CD4-positive, alpha-beta T cell treated with Interferon gamma for 1 hour (primary cell): ENCODE results near the gene ZNF776.
"Not testable (repeated sequence)": the region's sequence is repeated elsewhere in the genome, so short reads cannot be mapped to it uniquely, and the experiment has no call there.

Experiments used
- DNase-seq: peaks from one replicate; pipeline ENCODE4 v3.0.0-alpha.2; 2020

ZNF776 gene

DNA sequence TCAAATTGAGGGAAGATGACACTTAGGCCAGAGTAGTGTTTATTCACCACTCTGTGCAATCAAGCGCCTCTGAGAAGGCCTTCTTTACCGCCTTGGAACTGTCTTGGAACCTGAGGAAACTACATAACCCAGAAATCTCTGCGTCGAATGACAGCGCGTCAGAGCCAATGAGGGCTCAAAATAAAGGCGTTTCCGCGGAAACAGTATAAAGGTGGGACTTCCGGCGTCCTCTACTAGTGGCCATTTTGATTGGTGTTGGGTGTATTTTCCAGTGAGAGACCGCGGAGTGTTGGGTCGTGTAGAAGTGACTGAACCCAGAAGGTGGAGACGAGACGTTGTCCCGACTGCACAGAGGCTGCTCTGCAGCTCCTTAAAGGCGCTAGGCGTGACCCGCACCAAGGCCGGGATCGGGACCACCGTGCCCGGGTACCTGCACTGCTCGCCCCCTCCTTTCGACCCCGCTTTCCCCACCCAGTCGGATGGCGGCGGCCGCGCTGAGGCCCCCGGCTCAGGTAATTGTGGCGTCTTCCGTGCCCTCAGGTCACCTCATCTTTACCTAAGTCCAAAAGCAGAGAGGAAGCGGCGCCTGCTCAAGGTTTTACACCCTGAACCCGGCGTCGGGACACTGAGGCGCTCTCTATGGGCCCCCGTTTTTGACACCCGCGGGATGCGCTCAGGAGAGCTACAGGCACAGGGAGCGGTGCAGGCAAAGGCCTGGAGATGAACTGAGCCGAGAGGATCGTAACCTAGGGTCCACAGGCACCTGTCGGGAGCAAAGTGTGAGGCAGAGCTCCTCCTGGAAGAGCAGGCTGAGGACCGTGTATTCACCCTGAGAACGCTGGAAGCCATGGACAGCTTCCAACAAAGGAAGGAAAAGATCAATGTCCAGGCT lies at the start of gene ZNF776:
TSS of gene ZNF776 (plus strand) at position 236 of the 892 bp plus-strand sequence. CDS start at position 480, 244 bp downstream.
- DNase-seq = peak; percentile 85

DNA sequence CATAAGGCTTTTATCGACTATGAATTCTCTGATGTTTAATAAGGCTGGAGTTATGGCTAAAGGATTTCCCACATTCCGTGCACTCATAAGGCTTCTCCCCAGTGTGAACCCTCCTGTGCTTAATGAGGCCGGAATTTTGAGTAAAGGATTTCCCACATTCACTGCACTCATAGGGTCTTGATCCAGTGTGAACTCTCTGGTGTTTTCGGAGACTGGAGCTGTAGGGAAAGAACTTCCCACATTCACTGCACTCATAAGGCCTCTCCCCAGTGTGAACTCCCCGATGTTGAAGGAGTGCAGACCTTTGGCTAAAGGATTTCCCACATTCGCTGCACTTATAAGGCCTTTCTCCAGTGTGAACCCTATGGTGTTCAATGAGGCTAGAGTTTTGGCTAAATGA lies 45.0 kb upstream of the ZNF776 start:
- no peak for DNase-seq

DNA sequence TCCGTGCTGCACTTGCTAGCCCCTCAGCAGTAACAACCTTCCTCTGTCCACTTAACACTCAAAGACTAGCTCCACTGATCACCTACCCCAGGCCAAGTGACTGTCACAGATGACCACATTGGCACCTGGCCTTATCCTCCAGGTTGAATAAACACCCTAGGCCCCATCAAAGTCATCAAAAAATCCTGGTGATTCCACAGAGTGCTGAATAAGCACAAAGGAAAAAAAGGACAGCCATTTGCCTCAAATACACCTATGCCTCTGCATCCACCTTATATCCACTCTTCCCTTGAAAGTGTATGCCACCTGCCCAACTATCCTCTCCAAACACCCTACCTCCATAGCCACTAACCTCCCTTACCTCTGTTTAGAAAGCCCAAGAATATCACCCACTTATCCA lies 40.3 kb upstream of the ZNF776 start:
- no peak for DNase-seq

DNA sequence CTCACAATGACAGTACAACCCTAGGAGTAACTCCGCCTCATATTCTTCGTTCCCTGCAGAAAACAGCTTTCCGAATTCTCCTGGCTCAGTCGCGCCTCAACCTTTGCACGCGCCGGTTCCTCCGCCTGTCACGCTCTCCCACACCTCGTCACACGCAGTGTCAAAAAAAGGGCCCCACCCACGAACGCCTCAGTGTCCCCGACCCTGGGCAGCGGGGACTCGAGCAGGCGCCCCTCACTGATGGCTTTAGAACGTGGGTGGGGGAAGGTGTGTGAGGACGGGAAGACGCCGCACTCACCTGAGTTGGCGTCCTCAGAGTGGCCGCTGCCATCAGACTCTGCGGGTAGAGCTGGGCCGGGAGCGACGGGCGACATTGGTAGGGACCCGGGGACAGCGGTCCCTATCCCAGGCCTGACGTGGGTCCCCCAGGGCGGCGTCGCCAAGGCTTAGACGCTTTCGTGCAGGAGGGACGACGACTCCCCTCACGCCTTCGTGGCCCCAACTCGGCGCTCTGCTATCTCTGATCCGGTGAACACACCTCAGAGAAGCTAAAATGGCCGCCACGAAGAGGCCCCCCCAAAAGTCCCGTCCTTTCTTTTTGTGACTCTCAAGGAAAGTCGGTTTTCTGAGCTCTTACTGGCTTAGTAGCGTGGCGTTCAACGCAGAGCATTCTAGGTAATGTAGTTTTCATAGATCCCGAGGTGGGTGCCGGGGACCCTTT lies 37.8 kb upstream of the ZNF776 start, which contains the start of gene ZNF154:
TSS of gene ZNF154 (minus strand) at position 564 of the 721 bp plus-strand sequence. CDS start at position 331, 233 bp downstream.
- peak; percentile 71 for DNase-seq

DNA sequence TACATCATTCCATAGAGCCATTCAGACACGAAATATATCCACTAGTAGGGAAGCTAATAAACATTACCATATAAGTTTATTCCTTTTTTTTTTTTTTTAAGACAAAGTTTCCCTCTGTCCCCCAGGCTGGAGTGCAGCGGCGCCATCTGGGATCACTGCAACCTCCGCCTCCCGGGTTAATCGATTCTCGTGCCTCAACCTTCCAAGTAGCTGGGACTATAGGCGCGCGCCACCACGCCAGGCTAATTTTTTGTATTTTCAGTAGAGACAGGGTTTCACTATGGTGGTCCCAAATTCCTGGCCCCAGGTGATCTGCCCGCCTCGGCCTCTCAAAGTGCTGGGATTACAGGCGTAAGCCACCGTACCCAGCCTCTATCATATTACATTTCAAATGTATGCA lies 37.0 kb upstream of the ZNF776 start:
- no peak for DNase-seq

DNA sequence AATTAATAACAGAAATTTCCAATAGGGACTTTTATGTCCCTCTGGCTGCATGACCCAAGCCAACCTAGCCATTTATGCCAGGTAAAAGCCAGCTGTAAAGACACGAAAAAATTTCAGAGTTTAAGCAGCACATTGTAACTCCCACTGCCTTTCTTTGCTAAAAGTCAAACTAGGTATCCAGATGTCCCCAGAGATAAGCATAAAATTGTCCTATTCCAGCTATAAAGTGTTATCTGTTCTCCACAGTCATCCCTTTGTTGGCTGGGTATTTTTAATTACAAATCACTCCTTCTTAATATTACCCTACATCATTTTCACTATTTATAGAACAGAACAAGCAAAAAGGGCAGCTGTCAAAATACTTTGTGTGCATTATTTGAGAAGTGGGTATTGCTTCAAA lies 34.4 kb upstream of the ZNF776 start:
- no peak for DNase-seq

DNA sequence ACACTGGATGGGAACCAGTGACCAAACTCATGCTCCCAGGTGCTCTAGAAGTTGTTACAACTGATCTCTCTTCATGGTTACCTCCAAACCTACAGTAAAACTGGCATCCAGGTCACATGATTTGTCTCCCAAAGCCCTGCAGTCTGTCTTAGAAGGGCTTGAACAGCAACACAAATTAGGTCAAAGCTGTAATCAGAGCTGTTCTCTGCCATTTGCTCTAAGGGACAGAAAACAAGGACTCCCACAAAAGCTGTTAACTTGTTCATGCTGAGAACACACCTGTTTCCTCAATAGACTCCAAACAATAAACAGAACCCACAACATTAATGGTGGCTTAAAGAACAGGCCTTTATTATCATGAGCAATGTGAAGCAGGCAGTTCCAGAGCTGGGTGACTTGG lies 27.2 kb upstream of the ZNF776 start:
- DNase-seq = no peak

DNA sequence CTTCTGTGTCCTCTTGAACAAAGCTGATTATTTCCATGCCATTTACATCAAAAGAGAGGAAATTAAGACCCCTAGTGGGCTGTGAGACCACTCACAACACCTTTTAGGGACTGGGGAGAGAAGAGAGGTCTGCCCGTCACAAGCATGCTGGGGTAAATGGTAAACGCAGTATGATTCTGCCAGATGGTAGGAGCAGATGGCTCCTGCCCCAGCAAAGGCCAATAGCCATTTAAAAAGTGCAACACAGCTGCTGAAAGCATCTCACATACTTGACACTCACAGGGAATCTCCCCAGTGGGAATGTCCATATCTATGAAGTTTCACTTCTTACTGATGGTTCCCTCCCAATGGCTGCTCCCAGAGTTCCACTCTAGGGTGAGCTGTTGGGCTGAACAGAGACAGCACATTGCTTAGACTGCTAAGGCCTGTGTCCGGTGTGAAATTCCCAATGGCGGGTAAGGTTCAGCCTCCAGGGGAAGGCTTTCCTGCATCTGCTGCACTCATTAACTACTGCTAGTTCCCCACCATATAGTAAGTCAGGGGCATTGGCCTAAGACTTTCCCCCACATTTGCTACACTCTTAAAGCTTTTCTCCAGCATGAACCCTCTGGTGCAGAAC lies 26.6 kb upstream of the ZNF776 start:
- DNase-seq = no peak

DNA sequence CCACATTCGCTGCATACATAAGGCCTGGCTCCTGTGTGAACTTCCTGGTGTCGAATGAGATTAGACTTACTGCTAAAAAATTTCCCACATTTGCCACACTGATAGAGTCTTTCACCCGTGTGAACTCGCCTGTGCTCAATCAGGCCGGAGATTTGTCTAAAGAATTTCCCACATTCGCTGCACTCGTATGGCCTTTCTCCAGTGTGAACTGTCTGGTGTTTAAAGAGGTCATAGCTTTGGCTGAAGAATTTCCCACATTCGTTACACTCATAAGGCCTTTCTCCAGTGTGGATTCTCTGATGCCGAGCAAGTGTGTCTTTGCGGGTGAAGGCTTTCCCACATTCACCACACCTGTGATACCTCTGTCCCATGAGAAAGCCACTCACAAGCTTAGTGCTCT lies 25.7 kb upstream of the ZNF776 start:
- no peak for DNase-seq

DNA sequence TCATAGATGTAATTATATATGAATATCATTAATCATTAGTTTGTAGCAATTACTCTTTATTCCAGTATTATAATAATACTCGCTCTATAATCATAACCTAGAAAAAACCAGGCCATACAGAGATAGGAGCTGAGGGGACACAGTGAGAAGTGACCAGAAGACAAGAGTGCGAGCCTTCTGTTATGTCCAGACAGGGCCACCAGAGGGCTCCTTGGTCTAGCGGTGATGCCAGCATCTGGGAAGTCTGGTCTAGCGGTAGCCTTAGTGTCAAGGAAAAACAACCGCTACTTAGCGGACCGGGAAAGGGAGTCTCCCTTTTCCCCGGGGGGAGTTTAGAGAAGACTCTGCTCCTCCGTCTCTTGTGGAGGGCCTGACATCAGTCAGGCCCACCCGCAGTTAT lies 8.3 kb upstream of the ZNF776 start:
- peak; percentile 39 for DNase-seq

DNA sequence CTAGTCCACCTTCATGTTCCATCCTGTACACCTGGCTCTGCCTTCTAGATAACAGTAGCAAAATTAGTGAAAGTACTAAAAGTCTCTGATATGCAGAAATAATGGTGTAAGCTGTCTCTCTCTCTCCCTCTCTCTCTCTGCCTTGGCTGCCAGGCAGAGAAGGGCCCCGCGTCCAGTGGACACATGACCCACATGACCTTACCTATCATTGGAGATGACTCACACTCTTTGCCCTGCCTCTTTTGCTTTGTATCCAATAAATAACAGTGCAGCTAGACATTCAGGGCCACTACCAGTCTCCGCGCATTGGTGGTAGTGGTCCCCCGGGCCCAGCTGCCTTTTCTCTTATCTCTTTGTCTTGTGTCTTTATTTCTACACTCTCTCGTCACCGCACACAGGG lies 7.8 kb upstream of the ZNF776 start:
- DNase-seq = not testable (repeated sequence)

DNA sequence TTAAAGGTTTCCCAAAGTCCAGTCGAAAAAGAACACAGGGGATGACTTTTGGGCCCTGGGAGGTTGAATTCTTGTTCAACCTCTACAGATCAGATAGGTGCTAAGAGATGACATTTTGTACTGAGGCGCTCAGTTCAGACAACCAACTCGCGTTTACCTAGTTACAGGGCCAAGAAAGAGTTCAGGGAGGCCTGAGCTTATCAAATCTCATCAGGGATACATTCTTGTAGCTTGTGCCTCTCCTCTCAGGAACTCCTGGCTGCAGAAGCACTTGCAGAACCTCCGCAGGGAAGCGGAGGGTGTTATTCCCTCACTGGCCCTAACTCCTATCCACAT lies 825 bp downstream of the ZNF776 start:
- no peak for DNase-seq

DNA sequence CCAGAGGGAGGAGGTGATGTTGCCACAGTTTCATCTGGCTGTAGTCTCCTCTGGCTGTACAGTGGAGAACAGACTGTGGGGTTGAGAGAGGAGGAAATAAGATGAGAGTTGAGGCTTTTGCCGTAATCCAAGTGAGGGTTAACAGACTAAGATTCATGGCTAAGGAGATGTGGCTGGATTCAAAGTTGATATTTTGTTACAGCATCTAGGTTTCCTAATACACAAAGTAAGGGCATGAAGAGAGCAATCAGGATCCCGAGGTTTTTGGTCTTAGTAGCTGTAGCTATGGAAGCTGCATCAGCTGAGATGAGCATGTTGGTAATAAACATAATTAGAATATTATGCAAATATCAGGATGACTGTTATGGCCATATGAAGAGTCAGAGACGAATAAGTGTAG lies 1.4 kb downstream of the ZNF776 start:
- no peak for DNase-seq

DNA sequence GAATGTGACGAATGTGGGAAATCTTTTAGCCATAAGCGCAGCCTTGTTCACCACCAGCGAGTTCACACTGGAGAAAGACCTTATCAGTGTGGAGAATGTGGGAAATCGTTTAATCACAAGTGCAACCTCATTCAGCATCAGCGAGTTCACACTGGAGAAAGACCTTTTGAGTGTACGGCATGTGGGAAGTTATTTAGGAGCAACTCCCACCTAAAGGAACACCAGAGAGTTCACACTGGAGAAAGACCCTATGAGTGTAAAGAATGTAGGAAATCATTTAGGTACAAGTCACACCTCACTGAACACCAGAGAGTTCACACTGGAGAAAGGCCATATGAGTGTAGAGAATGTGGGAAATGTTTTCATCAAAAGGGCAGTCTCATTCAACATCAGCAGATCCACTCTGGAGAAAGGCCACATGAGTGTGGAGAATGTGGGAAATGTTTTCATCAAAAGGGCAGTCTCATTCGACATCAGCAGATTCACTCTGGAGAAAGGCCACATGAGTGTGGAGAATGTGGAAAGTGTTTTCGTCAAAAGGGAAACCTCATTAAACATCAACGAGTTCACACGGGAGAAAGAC lies 7.6 kb downstream of the ZNF776 start:
- DNase-seq = no peak

DNA sequence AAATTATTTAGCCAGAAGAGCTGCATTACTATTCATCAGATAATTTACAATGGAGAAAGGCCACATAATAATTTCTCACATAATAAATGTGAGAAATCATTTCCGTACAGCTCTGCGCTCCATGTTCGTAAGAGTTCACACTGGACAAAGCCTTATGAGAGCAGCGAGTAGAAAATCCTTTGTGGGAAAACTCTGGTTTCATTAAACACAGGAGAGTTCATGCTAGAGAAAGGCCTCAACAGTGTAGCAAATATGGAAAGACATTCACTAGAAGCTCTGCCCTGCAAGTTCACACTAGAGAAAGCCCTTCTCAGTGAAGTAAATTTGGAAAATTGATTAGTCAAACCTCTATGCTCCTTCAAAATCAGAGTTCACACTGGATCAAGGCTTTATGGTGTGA lies 8.4 kb downstream of the ZNF776 start:
- no peak for DNase-seq

DNA sequence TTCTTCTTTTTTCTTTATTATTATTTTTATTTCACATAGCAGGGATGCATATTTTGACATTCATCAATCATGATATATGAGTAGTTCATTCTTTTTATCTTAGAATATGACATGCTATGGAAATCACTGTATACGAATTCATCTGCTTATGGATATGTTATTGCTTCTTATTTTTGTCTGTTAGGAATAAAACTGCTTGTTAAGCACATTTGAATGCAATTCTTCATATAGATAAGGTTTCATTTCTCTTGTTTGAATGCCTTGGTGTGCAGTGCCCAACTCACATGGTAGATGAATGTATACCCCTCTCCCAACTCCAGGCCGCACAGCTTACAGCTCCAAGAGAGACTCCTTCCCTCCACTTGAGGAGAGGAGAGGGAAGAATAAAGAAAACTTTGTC lies 11.3 kb downstream of the ZNF776 start:
- DNase-seq = no peak

DNA sequence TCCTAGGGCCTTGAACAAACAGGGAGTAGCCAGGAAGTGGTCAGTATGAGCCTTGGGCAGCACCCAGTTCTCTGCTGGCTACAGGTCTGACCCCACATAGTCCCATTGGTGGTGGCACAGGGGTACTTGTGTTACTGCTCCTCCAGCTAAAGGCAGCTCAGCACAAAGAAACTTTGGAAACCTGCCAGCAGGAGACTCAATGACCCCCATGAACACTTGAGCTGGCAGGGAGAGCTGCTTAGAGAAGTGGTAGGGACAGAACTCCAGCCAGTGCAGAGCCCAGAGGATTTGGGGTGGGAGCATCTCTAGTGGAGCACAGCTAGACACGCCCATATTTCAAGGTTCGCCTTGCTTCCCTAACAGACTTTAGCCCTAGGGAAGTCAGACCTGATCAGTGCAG lies 12.5 kb downstream of the ZNF776 start:
- no peak for DNase-seq

DNA sequence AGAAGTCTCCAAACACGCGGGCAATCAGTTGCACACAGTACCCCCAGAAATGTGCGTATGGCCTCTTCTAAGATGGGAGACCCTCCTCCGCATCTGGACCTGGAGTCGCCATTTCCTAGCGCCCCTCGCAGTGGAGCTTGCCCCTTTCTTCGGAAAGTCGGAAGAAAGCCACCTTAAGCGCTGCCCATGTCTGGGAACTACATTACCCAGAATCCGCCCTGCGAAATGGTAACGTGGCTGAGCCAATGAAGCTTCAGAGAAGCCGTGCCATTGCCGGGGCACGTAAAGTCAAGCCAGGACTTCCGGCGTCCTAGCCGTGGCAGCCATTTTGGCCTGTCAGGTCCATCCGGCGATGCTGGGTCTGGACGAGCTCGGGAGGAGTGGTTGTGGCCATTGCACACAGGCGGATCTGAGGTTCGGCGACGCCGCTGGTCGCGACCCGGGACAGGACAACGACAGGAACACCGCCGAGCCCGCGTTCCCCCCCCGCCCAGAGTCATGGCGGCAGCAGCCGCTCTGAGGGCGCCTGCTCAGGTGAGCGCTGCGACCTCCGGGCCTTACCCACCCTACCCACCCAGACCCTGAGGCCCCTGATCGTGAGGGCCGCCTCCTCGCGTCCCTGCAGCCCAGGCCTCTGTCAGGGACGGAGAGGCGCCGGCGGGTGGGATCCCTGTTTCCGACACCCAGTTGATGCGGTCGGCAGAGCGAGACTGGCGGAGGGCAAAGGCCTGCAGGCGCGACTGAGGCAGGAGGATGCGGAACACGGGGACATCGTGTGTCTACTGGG lies 22.9 kb downstream of the ZNF776 start, which contains the start of gene ZNF586:
TSS of gene ZNF586 (plus strand) at position 332 of the 787 bp plus-strand sequence. CDS start at position 499, 167 bp downstream.
- DNase-seq = peak; percentile 88

DNA sequence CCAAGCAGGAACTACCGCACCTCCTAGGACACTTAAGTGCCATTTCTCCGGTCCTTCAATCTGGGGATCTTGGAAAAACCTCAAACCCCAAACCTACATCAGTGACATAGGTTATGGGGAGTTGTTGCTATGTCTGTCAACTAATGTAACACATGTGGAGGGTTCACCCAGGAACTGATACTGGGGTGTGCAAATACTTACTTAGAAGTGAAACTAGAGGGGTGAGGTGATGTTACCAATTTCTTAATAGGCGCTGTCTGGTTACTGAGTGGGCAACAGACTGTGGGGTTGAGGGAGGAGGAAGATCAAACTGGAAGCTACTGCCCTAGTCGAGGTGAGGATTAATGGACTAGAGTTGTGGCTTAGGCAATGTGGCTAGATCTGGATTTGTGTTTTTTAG lies 24.8 kb downstream of the ZNF776 start:
- no peak for DNase-seq

DNA sequence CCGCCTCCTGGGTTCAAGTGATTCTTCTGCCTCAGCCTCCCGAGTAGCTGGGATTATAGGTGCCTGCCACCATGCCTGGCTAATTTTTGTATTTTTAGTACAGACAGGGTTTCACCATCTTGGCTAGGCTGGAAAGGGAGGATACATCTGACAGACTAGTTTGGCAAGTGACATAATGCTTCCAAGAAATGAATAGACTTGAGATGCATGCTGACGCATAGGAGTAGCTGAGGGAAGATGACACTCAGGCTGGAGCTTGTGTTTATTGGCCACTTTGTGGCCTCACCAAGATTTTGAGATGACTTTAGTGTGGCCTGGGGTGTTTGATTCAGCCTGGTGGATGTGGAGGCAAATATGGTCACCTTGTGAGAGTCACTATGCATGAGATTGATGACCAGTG lies 26.9 kb downstream of the ZNF776 start:
- no peak for DNase-seq

DNA sequence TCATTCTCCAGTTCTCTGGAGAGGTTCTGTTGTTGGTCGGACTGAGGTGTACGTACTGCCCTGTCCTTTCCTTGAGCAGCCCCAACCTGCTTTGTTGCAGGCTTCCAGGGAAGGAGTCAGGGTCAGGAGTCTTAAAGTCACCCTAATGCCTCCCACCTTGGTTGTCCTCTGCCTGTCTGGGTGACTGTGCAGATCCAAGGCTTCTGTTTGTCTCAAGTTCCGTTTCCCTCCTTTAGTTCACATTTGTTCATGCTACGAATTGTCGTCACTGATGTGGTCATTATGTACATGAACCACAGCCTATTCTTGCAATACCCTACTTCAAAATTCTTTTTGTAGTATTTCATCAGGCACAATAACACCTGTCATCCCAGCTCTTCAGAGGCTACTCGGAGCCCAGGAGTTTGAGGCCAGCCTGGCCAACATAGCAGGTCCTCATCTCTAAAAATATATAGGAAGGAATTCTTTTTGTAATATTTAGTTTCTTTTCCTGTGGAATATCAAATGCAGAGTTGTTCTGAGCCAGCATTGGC lies 30.2 kb downstream of the ZNF776 start:
- no peak for DNase-seq

DNA sequence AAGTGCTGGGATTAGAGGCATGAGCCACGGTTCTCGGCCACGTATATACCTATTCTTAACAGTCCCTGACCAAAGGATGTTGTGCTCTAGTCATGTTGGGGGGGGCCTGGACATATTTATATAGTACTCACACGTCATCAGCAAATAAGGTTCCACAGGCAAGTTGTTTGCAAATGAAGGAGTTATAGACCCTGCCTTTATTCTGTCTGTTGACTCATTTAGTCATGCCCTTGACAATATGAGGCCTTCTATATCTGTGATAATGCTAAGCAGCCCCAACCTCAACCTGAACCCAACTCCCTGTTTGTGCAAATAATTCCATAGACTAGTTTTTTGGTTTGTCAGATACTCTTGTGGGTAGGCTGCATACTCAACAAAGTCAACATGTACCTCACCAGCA lies 31.7 kb downstream of the ZNF776 start:
- DNase-seq = no peak
